HuH-7.5 (cell line): ENCODE measurements around the gene SPATA16.
"Not testable (repeated sequence)": the region's sequence is repeated elsewhere in the genome, so short reads cannot be mapped to it uniquely, and the experiment has no call there.

Experiments
- DNase-seq: peaks from one replicate; pipeline ENCODE4 v3.0.0; 2011; ENCODE audit warnings: low spot score

Gene SPATA16

GRCh38 chr3:173140986-173141385, at the start of gene SPATA16:
Gene SPATA16, minus strand, starts transcription at chr3:173141235. Its CDS starts 23,504 bp downstream, at chr3:173117731.
- DNase-seq, result no peak

GRCh38 chr3:173183022-173183421, 42.0 kb upstream of the SPATA16 start:
- not testable (repeated sequence) for DNase-seq

GRCh38 chr3:173173652-173174051, 32.6 kb upstream of the SPATA16 start:
- DNase-seq, result no peak

GRCh38 chr3:173159139-173159538, 18.1 kb upstream of the SPATA16 start:
- DNase-seq, result not testable (repeated sequence)

- not testable (repeated sequence) for DNase-seq
These were observed 15.5 kb upstream of the SPATA16 start for GRCh38 chr3:173156533-173156932.

GRCh38 chr3:173153631-173154030, 12.6 kb upstream of the SPATA16 start:
- no peak for DNase-seq

GRCh38 chr3:173139420-173139819, 1.6 kb downstream of the SPATA16 start:
- no peak for DNase-seq

- no peak for DNase-seq
These were observed 3.0 kb downstream of the SPATA16 start for GRCh38 chr3:173138026-173138425.

- no peak for DNase-seq
These were observed 6.0 kb downstream of the SPATA16 start for GRCh38 chr3:173135059-173135458.

GRCh38 chr3:173128633-173129032, 12.4 kb downstream of the SPATA16 start:
- no peak for DNase-seq

GRCh38 chr3:173111321-173111720, 29.7 kb downstream of the SPATA16 start:
- no peak for DNase-seq

GRCh38 chr3:173109143-173109542, 31.9 kb downstream of the SPATA16 start:
- no peak for DNase-seq

- DNase-seq, result no peak
These were observed 37.6 kb downstream of the SPATA16 start for GRCh38 chr3:173103469-173103868.

- DNase-seq, result no peak
These were observed 42.1 kb downstream of the SPATA16 start for GRCh38 chr3:173098959-173099358.

GRCh38 chr3:173096994-173097785, 43.8 kb downstream of the SPATA16 start:
- DNase-seq, result no peak

GRCh38 chr3:173096140-173096539, 44.9 kb downstream of the SPATA16 start:
- DNase-seq, result no peak

- no peak for DNase-seq
These were observed 49.0 kb downstream of the SPATA16 start for GRCh38 chr3:173092038-173092437.

GRCh38 chr3:173090492-173090891, 50.5 kb downstream of the SPATA16 start:
- DNase-seq, result no peak

- DNase-seq, result no peak
These were observed 51.8 kb downstream of the SPATA16 start for GRCh38 chr3:173089283-173089682.

- no peak for DNase-seq
These were observed 62.5 kb downstream of the SPATA16 start for GRCh38 chr3:173078525-173078924.

- DNase-seq, result no peak
These were observed 74.7 kb downstream of the SPATA16 start for GRCh38 chr3:173066044-173067004.

GRCh38 chr3:173065543-173065981, 75.5 kb downstream of the SPATA16 start:
- DNase-seq, result no peak

GRCh38 chr3:173064631-173065030, 76.4 kb downstream of the SPATA16 start:
- DNase-seq, result no peak
